HG03060 (cell line): Measurements from ENCODE around the gene ST3GAL2.

Experiments used
- ATAC-seq: cut with Tn5 transposase; IDR thresholded peaks from one replicate; pipeline ENCODE4 v1.9.1; 2021; ENCODE audit warnings: low read depth, moderate number of reproducible peaks; ENCODE audit not compliant: unreplicated experiment

Gene ST3GAL2

GRCh38 chr16:70438969-70439862 is at the start of gene ST3GAL2:
ST3GAL2 (minus strand) TSS chr16:70439100; CDS start chr16:70398530, 40,570 bp downstream.
- ATAC-seq = no peak

GRCh38 chr16:70484867-70485266 is 46.0 kb upstream of the ST3GAL2 start:
- no peak for ATAC-seq

- ATAC-seq = peak; percentile 72
These were observed 44.5 kb upstream of the ST3GAL2 start for GRCh38 chr16:70483426-70483825.

- no peak for ATAC-seq
These were observed 43.7 kb upstream of the ST3GAL2 start for GRCh38 chr16:70482624-70483023.

- no peak for ATAC-seq
These were observed 43.1 kb upstream of the ST3GAL2 start for GRCh38 chr16:70481929-70482536.

GRCh38 chr16:70480127-70481105 is 41.5 kb upstream of the ST3GAL2 start:
- ATAC-seq = no peak

GRCh38 chr16:70478912-70479341 is 40.0 kb upstream of the ST3GAL2 start:
- ATAC-seq = no peak

GRCh38 chr16:70478169-70478568 is 39.3 kb upstream of the ST3GAL2 start:
- ATAC-seq = no peak

GRCh38 chr16:70476272-70477020 is 37.5 kb upstream of the ST3GAL2 start:
- peak; percentile 85 for ATAC-seq

GRCh38 chr16:70475054-70475871 is 36.4 kb upstream of the ST3GAL2 start:
- ATAC-seq = no peak

GRCh38 chr16:70474320-70475053 is 35.6 kb upstream of the ST3GAL2 start:
- no peak for ATAC-seq

- no peak for ATAC-seq
These were observed 34.8 kb upstream of the ST3GAL2 start for GRCh38 chr16:70473446-70474319.

GRCh38 chr16:70472786-70473433 is 34.0 kb upstream of the ST3GAL2 start:
- ATAC-seq = no peak

- no peak for ATAC-seq
These were observed 32.0 kb upstream of the ST3GAL2 start for GRCh38 chr16:70470927-70471341.

GRCh38 chr16:70470141-70470926 is 31.4 kb upstream of the ST3GAL2 start:
- no peak for ATAC-seq
